GM18511 (cell line): Measurements from ENCODE around the gene ATP5F1A.
"Not testable (repeated sequence)": the region's sequence is repeated elsewhere in the genome, so short reads cannot be mapped to it uniquely, and the experiment has no call there.

Experiments used
- ATAC-seq: cut with Tn5 transposase; IDR thresholded peaks from one replicate; pipeline ENCODE4 v1.9.1; 2021; ENCODE audit warnings: mild to moderate bottlenecking, moderate library complexity; ENCODE audit not compliant: unreplicated experiment

The ATP5F1A gene

GRCh38 chr18:46048641-46049040 is 49.5 kb downstream of the ATP5F1A start:
- ATAC-seq = no peak

DNA sequence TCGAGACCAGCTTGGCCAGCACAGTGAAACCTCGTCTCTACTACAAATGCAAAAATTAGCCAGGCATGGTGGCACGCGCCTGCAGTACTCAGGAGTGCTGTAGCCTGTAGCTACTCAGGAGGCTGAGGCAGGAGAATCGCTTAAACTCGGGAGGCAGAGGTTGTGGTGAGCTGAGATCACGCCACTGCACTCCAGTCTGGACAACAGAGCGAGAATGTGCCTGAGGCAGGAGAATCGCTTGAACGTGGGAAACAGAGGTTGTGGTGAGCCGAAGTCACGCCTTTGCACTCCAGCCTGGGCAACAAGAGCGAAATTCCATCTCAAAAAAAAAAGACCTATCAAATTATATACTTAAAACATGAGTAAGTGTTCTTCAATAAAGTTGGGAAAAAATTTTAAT is 50.7 kb downstream of the ATP5F1A start:
- ATAC-seq = not testable (repeated sequence)

GRCh38 chr18:46046688-46047087 is 51.4 kb downstream of the ATP5F1A start:
- no peak for ATAC-seq

- ATAC-seq = no peak
Observed at GRCh38 chr18:46046126-46046525, 52.0 kb downstream of the ATP5F1A start.

DNA sequence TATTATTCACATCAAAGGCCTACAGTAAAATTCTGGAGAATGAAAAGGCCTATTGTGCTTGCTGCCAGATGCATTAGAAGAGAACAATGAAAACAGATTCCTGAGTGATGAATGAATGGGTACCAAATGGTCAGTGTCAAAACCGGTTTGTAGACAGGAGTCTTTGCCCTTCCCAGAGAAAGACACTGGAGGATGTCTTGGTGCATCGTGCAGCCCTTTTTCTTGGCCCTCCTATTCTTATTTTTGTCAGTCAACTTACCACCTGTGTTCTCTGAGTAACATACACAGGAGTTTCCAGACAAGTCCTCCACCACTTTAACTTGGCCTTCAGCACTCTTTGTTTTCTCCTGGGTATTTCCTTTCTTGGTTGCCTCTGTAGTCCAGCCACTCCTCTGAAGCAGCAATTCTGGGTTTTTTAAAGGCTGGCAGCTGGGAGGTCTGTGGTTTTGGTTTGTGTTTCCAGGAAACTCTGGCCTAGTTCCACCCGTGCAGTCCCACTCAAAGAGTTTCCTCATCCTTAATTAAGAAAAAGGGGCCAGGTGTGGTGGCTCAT is 55.4 kb downstream of the ATP5F1A start:
- ATAC-seq = no peak

- no peak for ATAC-seq
Observed at GRCh38 chr18:46040747-46041104, 57.4 kb downstream of the ATP5F1A start.

DNA sequence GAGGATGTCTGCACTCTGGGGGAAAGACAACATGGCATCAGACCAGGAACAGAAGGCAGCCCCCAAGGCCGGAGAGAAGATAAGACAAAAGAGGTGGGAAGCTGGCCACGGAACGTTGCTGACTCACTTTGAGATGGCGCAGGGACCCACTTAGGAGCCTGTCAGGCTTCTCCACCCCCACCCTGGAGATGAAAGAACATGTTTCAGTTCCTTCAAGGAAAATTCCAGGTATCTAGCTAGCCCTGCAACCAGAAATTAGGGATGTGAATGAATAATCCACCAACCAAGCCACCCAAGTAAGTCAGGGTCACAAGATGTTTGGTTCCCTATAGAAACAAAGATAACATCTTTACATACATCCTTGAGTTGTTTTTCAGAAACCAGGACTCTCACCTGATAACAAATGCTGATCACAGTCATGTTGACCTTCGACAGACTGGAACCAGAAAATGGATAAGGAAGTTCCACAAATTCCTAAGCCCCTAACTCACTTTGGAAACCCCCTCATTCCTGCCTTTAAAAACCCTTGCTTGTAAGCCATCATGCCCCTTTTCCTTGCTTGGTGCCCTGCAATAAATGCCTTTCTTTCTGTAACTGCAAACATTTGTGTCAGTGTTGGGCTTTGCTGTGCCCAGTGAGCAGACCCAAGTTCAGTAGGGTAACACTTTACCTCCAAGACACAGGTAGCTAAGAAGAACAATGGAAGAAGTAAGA is 57.9 kb downstream of the ATP5F1A start:
- ATAC-seq = no peak

DNA sequence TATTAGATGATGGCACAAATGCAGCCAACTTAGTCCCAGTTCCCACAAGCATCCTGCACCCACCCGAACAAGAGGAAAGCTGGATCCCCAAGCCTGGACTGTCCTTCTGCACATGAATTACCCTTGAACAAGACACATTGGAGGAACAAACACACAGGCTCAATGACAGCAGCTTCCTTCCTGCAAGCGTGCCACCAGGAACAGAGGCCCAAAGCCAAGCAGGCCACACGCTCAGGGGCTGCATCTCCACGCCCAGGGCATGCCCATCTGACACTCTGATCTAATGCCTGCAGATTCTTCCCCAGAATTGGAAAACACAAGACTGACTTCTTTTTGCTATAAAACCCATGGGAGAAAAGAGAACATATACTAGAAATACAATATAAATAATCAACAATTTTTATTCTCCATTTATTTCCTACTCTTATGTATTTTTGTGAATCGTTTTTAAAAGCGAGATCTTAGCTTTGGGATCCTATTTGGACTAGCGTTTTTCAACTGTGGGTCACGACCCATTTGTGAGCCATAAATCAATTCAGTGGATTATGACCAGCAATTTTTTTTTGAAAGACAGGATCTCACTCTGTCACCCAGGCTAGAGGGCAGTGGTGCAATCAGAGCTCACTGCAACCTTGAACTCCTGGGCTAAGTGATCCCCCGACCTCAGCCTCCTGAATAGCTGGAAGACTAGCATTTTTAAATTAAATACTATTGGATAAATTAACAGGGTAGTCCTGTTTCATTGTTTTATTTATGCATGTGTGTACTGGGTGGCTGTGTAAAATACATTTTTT is 60.4 kb downstream of the ATP5F1A start:
- no peak for ATAC-seq

DNA sequence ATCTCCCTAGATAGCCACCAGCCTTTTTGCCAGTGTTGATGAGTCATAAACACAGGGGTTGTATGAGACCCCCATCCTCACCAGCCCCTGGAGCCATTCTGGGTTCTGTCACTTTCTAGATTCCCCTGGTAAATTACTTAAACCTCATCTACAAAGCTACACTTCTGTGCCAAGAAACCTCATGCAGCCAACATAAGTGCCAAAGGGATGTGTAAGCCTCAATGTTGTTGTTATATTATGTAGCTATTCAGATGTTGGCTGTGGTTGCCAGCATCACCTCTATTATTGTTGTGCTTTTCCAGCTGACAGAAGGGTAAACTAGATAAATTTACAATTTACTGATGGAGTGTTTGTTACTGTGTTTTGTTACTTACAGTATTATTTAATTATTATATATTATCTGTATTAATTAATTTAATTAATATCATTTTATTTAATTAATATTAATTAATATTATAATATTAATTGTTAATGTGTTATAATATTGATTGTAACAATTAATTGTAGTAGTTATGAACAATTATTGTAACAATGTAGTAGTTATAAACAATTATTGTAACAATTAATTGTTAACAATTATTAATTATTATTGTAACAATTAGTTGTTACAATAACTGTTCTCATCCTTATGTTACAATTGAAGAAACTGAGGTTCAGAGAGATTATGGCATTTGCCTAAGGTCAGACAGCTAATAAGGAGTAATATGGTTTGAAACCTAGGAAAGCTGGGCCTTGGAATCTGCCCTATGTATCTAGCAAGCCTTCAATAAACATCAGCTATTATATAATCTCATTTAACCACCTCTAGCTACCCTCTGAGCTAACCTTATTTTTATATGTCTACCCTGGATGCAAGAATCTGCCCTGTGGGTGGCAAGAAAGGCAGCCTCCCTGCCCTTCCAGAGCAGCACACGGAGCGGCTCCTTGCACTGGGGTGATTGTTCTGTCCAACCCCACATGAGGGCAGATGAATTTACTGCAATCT is 62.1 kb downstream of the ATP5F1A start:
- ATAC-seq = no peak

- ATAC-seq = no peak
Observed at GRCh38 chr18:46034230-46034629, 63.9 kb downstream of the ATP5F1A start.

DNA sequence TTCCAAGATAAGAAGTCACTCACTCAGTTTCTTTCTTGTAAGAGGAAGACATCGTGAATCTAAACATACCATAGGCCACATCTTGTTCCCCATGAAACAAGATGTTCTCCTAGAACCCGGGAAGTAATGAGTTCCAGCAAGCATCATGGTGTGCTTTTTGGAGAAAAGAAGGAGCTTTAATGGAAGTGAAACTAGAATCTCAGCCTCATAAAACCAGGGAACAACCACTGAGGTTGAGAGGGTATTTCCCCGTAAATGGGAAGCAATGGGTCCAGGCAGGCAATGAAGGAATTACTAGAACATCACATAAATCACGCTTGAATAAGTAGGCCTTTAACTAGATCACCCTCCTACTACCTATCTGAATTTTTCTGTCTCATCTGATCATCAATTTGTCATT is 66.4 kb downstream of the ATP5F1A start:
- no peak for ATAC-seq
